Activated T-cell treated with anti-CD3 and anti-CD28 coated beads for 48 hours (primary cell): ENCODE results near the gene KCNAB2.

Experiments
- DNase-seq: peaks from one replicate; pipeline ENCODE4 v3.0.0-alpha.2; 2020; ENCODE audit warnings: low read depth

KCNAB2 gene

DNA sequence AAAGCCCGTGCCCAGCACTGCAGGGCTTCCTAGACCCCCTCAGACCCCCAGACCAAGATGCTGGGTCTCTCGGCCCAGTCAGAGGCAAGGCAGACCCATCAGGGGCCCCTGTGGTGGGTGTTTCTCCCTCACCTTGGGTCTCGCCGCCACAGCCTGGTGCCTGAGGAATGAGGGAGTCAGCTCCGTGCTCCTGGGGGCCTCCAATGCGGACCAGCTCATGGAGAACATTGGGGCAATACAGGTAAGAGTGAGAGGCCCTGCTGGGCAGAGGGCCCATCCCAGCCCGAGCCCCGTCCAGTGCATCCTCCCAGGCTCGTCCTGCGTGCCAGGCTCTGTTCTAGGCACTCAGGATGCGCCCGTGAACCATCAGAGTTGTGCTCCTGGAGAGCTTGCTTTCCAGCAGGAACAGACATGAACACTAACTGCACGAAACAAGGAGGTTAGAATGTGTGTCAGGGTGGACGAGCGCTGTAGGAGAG is 51.5 kb downstream of the KCNAB2 start:
- DNase-seq = no peak

DNA sequence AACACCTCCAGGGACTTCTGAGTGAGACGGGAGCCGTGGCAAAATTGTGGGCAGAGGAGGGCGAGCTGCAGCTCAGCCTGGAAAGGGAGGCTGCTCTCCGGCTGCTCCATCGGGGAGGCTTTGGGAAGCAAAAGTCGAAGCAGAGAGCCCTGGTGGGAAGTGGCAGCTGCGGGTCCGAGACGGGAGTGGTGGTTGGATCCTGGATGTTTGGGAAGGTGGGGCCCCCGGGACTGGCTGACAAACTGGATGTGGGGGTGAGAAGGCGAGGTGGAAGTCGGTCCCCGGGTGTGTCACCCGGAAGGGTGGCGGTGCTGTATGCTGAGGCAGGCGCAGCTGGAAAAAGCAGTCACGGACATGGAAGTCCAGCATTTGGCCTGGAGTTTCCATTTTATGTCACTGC is 52.1 kb downstream of the KCNAB2 start:
- no peak for DNase-seq

DNA sequence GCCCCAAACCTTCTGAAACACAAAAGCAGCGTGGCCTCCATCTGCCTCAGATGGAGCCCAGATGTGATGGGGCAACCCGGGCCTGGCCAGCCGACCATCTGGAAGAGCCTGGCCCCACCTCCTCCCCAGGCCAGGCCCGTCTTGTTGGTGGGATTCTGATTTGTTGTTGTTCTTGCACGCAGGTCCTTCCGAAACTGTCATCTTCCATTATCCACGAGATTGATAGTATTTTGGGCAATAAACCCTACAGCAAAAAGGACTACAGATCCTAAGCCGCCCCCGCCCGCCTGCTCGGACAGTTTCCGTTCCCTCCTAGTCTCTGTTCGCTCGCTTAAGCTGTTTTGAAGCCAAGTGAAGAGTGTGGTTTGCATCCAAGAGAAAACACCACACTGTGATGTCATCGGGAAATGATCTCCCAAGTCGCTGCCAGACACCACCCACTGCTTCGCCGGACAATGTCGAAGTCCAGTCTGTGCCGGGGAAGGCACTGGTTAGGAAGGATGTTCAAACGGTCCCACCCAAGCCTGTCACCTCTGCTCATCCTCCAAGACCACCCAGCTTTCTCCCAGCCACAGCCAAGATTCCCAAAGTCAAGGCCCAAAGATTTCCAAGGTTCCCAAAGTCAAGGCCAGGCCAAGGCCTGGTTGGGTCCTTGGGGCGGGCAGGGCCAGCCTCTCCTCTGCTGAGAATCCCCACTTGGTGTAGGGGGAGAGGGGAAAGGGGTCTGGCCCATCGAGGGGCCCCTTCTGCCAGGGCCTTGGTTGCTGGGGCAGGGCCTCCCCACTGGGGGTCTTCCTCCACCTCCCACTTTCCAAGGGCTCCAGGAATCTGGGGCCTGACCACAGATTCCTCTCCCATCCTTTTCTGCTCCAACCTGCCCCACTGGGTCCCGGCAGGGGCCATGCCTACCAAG is 52.9 kb downstream of the KCNAB2 start:
- no peak for DNase-seq

DNA sequence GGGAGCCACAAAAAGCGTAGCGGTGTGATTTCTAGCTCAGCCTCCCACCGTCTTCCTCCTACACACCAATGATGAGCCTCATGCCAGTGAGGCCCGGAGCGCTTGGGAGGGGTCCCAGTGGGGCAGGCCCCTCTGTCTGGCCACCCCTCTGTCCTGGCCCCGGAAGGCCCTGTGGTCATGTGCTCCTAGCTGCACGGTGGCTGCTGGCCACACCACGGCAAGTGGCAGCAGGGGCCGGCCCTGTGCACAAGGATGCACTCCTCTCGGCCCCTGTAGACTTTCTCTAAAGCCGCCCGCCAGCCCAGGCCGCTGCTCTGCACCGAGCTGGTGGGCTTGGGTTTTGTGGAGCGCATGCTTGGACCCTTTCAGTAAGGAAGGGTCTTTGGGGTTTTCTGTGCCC is 53.6 kb downstream of the KCNAB2 start:
- DNase-seq = no peak

DNA sequence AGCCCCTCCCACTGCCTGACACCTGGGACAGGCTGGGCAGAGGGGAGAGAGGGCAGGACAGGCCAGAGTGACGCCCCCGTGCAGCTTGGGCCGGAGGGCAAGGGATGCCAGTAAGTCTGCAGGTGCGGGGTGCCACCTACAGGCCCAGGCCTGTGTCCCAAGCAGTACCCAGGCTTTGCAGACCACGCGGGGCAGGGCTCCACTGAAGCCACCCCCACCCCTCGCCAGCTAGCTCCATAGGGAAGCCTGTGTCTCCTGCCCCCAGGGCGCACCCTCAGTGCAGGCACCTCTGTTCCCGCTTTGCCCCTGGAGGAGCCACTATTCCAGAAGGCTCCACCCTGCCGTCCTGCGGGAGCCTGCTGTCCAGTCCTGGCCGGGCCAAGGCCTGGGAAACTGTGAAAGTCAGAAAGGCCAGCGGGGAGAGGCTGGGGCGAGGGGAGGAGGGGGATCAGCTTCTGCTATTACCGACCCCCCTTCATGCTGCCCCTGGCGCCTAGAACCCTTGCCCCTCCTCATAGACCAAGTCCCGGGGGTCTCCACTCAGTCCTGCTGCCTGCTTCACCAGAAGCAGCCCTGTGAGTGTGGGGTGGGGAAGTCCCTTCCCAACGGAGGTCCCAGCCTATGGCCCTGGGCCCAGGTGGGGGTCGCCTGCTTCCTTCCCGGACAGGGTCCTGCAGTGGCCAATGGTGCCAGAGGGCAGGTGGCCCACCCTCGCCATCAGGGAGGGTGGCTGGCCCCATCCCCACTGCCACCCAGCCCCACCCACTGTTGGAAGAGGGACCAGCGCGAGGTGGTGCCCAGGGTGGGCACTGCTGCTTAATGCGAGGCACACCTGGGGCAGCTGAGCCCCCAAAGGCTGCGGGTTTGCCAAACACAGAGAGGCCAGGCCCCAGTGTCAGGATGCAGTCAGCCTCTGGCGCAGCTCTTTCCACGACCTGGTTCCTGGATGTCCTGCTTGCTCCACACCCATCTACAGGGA is 54.4 kb downstream of the KCNAB2 start:
- DNase-seq = no peak

DNA sequence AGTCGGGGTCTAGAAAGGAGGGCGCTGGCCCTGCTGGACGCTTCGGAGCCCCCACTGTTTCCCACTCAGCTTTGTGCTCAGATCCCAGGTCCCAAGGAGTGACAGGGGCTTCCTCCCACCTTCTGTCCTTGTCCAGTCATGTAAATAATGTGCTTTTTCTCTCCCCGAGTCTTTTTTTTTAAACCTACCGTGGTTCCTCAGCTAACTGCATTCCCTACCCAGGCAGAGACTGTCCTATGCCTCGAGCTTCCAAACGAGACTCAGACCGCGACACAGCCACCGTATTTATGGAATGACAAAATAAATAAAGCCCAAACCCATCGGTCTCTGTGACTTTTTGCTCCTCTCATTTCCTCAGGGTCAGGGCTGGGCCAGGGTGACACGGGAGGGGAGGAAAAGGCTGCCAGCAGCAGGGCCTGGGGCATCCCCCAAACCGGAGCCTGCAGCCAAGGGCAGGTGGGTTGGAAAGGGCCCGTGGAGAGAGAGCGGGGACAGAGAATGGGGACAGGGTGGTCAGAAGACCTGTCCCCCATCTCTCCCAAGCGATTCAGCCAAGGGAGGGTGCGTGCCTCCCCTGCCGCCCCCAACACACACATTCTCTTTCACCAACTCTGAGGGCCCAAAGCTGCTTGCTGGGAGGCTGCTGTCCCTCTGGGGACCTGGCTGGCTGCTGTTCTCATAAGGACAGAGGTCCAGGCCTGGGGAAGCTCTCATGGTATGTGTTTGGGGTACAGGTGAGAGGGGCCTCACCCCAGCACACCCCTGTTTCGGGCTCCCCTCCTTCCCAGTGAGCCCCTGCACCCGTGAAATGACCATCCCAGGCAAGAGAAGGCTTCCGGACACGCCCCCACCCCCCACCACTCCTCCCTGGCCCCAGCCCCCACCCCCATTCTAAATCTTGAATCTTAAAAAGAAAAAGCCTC is 55.4 kb downstream of the KCNAB2 start:
- DNase-seq = no peak

DNA sequence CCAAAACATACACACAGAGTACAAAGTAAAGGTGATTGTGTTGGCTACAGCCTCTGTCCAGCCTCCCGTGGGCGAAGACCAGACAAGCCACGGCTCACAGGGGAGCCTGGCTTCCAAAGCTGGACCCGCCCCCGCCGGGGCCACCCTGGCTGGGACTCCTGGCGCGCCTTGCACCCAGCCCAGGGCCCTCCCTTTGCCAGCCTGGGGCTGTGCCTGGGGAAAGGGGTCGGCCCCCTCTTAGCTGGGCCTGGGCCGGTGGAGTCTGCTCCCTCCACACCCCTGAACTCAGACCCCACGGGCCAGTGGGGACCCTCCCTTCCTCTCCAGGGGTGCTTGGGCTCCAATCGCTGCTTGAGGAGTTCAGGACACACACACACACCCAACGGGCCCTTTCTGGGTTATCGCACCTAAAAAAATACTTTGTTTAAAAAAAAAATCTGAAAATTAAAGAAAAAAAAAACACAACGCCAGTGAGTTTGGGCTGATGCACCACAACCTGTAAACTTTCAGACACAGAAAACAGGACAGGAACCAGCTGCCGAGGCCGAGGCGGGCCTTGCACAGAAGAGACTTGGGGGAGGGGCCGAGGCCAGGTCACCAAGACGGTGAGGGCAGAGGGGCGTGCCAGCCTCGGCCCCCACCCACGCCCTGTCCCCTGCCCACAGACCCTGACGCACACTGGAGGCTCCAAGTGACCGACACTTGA is 56.3 kb downstream of the KCNAB2 start:
- DNase-seq = no peak

DNA sequence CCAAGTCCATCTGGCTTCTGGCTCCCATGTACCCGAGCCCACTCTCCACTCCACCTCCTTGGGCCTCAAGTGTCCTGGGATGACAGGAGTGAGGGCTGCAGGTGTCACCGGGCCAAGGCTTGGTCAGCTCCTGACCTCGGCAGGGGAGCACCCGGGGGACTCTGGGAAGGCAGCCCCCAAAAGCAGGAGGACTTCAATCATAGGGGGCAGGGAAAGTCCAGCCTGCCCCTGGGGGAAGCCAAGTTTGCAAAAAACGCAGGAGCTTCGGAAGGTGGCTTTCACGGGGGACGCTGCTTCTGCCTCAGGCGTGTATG is 56.8 kb downstream of the KCNAB2 start:
- DNase-seq = no peak

DNA sequence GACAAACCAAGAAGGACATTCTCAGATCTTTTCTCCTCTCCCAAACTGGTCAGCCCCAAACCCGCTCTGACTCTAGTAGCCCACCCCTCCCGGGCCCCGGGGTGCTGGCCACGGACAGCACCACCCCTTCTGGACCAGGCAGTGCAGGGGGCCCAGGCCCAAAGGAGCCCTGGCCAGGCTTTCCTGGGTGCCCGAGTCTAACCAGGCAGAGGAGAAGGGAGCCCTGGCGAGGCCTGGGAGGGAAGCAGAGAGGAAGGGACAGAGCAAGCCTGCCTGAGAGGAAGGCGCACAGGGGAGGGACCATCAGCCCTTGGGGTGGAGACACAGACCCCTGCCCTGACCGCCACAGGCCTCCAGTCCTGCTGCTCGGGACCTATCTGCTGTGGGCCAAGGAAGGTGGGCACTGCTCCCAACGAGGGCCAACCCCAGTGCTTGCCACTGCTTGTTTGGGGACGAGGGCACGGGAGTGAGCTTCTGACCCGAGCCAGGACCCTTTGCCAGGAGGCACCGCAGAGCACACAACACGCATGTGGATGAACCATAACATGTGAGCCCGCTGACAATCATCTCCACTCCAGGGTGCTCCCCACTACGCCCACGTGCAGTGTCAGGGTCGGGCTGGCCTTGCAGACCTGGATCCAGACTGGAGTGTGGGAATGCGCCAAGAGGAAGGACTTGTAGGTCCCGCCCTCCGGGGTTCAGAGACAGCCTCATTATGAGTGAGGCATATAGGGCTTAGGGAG is 57.6 kb downstream of the KCNAB2 start:
- no peak for DNase-seq

DNA sequence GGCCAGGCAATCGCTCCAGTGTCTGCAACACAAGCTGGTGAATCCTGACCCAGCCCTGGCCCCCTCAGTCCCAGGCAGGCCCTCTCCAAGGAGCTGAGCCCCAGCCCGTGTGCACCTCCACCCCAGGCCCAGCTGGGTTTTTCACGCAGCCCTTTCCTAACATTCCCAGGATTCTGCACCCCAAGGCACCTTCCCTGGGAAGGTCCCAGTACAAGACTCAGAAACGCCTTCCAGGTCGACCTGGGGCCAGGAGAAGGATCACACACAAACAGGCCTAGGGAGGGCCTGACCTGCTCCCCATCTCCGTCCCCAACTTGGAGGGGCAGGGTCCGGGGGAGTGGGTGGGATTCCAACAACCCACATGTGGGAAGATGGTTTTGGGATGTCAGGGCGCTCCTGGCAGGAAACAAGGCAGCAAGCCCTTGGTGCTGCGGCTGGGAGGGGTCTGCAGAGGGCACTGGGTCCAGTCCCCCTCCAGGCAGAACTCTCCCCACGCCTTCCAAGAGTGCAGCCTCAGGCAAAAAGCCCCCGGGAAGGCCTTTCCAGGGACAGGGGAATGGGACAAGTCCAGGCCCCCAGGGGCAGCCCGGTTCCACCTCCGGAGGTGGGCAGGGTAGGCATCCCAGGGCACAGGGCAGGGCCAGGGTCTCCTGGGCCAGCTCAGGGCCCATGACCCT is 58.3 kb downstream of the KCNAB2 start:
- DNase-seq = no peak

DNA sequence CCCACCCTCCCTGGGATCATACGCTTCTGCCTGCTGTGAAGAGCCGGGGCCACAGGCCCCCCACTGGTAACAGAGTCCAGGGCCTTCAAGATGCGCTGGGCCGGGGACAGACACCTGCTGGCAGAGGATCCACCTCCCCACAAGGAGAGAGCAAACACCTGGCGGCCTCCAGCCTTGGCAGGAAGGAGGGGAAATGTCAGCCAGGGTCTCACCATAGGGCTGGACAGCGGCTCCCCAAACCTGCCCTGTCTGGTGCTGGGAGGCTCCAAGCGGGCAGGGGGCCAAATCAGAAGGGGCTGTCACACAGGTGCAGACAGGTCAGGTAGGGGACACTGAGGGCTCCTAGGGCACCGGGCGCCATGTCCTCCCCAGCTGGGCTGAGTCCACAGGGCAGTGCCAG is 58.9 kb downstream of the KCNAB2 start:
- DNase-seq = no peak

DNA sequence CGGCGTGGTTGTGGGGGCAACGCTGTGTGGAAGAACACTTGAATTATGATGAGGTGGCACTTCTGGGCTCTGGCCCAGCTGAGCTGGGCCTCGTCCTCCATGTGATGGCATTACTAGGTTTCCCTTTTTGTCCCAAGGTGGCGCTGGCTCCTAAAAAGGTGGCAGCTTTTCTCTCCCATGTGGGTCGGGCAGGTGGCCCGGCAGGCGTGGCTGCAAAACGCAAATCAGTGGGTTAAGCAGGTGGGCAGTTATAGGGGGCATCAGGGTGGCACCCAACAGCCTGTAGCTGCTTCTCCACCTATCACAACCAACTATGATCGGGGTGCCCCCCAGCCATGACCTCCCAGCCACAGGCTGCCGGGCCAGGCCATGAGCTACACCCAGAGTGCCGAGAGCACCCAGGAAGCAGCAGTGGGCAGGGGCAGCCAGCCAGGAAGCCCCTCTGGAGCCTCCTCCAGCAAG is 59.6 kb downstream of the KCNAB2 start:
- DNase-seq = no peak

DNA sequence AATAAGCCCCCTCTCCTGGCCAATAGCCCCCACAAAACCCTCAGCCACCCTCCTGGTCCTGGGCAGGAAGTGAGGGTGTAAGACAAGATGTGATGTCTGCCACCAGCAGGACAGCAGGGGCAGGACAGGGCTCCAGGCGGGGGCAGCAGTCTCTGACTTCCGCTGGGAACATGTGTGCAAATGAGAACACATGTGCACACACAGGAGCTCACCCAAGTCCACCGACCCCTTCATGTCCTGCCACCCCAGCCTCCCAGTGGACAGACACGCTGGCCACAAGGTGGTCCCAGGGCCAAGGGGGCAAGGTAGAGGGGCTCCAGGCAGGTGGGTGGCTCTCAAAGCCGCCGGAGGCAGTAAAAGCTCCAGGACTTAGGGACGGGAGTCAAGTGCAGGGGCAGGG is 60.1 kb downstream of the KCNAB2 start:
- no peak for DNase-seq

DNA sequence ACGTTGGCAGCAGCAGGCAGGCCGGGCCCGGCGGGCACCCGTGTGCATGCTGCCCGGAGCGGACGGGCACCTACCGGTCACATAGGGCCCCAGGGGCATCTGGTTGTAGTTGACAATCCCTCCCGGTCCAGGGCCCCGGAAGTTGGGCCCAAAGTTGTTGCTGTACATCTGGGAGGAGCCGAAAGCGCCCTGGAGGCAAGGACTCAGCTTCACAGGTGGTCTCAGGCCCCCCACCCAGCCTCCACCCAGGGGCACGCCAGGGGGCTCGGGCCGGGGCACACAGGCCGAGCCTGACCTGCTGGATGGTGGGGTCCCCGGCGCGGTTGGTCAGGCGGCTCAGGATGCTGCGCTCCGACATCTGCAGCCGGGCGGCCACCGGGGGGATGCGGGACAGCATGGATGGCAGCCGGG is 60.6 kb downstream of the KCNAB2 start:
- DNase-seq = no peak

DNA sequence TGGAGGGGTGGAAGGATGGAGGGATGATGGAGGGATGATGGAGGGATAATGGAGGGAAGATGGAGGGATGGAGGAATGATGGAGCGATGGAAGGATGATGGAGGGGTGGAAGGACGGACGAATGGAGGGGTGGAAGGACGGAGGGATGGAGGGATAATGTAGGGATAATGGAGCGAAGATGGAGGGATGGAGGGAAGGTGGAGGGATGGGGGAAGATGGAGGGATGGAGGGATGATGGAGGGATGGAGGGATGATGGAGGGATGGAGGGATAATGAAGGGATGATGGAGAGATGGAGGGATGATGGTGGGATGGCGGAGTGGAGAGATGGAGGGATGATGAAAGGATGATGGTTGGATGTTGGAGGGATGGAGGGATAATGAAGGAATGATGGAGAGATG is 61.3 kb downstream of the KCNAB2 start:
- no peak for DNase-seq

DNA sequence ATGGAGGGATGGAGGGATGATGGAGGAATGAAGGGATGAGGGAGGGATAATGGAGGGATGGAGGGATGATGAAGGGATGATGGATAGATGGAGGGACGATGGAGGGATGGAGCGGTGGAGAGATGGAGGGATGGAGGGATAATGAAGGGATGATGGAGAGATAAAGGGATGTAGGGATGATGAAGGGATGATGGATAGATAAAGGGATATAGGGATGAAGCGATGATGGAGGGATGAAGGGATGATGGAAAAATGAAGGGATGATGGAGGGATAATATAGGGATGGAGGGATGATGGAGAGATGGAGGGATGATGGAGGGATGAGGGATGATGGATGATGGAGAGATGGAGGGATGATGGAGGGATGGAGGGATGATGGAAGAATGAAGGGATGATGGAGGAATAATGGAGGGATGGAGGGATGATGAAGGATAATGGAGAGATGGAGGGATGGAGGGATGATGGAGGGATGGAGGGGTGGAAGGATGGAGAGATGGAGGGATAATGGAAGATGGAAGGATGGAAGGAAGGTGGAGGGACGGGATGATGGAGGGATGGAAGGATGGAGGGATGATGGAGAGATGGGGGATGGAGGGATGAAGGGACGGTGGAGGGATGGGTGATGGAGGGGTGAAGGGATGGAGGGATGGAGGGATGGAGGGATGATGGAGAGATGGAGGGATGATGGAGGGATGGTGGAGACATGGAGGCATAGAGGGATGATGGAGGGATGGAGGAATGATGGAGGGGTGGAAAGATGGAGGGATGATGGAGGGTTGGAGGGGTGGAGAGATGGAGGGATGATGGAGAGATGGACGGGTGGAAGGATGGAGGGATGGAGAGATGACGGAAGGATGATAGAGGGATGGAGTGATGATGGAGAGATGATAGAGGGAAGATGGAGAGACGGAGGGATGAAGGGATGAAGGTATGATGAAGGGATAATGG is 62.0 kb downstream of the KCNAB2 start:
- DNase-seq = no peak

DNA sequence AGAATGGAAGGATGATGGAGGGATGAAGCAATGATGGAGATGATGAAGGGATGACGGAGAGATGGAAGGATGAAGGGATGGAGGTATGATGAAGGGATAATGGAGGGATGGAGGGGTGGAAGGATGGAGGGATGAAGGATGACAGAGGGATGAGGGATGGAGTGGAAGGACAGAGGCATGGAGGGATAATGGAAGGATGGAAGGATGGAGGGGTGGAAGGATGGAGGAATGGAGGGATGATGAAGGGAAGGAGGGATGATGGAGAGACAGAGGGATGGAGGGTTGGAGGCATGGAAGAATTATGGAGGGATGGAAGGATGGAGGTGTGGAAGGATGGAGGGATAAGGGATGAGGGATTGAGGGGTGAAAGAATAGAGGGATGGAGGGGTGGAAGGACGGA is 62.8 kb downstream of the KCNAB2 start:
- no peak for DNase-seq

DNA sequence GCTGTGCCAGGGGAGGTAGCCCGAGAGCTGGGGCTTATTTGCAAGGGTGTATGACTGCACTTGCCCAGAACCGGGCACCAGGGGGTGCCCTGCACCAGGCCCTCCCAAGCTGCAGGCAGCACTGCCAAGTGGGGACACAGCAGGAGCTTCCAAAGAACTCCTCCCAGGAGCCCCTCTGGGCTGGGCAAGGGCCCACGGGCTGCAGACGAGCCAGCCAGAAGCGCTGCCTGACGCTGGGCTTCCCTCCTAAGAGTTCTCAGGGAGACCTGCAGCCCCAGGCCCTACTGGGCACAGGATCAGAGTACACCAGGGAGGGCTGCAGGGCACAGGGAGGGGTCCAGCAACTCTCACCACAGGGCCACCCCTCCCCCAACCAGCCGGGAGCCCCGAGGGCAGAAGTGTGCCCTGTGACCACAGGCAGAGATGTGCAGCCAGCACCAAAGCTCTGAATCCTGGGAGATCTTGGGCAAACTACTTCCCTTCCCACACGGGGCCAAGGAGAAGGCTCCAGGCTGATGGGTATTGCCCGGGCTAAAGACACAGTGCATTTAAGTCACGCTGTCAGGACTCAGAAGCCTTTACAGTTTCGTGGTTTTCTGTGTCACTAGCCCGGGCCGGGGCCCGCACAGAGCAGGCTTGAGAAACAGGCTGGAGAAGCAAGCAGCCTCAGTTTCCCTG is 63.4 kb downstream of the KCNAB2 start:
- peak; percentile 54 for DNase-seq
